Cardiac muscle cell (in vitro differentiated cells and primary cell): ENCODE results near the gene CTSC. TPM values are rescaled to one million over a fixed set of nuclear protein-coding genes. Genes with fewer than 3 reads are reported as not detected.

Source experiments
- DNase-seq, 2 donors: peaks; one replicate each; pipeline versions ENCODE4 v3.0.0 to v3.0.0-alpha.2; 2010 to 2017; ENCODE audit warnings: low read depth in 1 of 2, low spot score in 1 of 2
- H3K27ac ChIP-seq: fragments of 200-600 bp; sonication (generic); 2 replicates; pipeline ENCODE4 v1.5.1; 2016
- H3K27me3 ChIP-seq: fragments of 200-600 bp; sonication (generic); 2 replicates; pipeline ENCODE4 v1.6.0; 2016; ENCODE audit warnings: control low read depth
- H3K36me3 ChIP-seq: fragments of 200-600 bp; sonication (generic); 2 replicates; pipeline ENCODE4 v1.5.1; 2016; ENCODE audit warnings: control low read depth
- H3K4me1 ChIP-seq: fragments of 200-600 bp; sonication (generic); 2 replicates; pipeline ENCODE4 v1.8.1; 2017; ENCODE audit warnings: low read depth, mild to moderate bottlenecking, mixed run types
- H3K4me3 ChIP-seq: fragments of 200-600 bp; sonication (generic); 2 replicates; pipeline ENCODE4 v1.5.1; 2016; ENCODE audit warnings: mild to moderate bottlenecking
- H3K9me3 ChIP-seq: fragments of 200-600 bp; sonication (generic); 2 replicates; pipeline ENCODE4 v1.5.1; 2017; ENCODE audit warnings: low read depth, mild to moderate bottlenecking, control low read depth
- CTCF ChIP-seq: IDR thresholded peaks from 2 replicates; pipeline ENCODE4 v1.5.1; 2012; ENCODE audit warnings: low read depth, mild to moderate bottlenecking, low read length
- polyA plus RNA-seq: library from polyadenylated mRNA; unstranded; fragments of >200 nt; fragmentation: Nextera tagmentation; extraction: Ambion mirVana; gene quantifications from 2 replicates; pipeline ENCODE4 v1.2.1, GENCODE V29; 2016
- total RNA-seq: library from RNA; depleted of rRNA; stranded (reverse); fragments of >200 nt; gene quantifications from 2 replicates; pipeline ENCODE4 v1.2.3, GENCODE V29; 2016

The CTSC gene
- total and polyA plus RNA-seq, 2 experiments from 2014 or later: 119 to 120 TPM

DNA sequence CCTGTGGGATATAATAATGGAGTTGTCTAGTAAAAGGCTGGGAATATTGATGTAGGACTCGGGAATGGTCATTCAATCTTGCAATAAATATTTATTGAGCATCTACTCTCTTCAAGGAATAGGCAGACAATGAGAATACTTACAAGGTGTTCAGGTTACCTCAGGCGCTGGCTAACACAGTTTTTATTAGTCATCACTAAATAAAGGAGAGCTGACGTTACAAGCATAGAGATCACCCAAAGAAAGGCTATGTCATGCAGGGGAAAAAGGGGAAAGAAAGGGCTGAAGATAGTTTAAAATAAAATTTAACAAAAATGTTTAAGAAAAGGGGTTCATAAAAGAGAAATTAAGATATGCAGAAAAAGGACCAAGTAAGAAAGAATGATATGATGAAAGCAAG, 15.8 kb upstream of the CTSC start:
- Histone ChIP-seq H3K27me3 (no peaks in the 10 kb centered on the region), H3K36me3 (no peaks in the 10 kb centered on the region), H3K4me3 (no peak overlapping the region), H3K9me3 (no peaks in the 10 kb centered on the region), H3K4me1 (no peaks in the 10 kb centered on the region), H3K27ac (no peak overlapping the region)
- no peak for TF ChIP-seq CTCF
- DNase-seq: no peak

DNA sequence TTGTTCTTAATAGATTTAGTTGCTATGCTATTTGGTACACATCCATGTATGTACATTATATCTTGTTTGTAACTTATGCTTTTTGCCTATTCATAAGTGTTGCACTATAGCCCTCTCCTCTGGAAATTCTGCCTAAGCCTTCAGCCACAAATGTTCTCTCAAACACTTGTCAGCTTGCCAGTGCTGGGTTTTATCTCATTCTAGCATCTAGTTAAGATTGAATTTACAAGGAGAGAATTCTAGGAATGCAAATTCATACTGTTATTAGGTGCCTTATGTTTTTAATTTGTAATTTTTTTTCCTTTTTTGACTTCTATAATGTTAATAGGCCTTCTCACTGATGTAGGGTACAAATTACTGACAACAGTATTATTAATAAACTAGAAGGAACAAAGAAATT, 14.6 kb upstream of the CTSC start:
- Histone ChIP-seq H3K27me3 (no peaks in the 10 kb centered on the region), H3K36me3 (no peaks in the 10 kb centered on the region), H3K4me1 (no peaks in the 10 kb centered on the region), H3K9me3 (no peaks in the 10 kb centered on the region), H3K4me3 (no peak overlapping the region), H3K27ac (no peak overlapping the region)
- no peak for TF ChIP-seq CTCF
- peak in 1 of 2 donors; percentile 51 for DNase-seq

- no peaks in the 10 kb centered on the region for H3K36me3 ChIP-seq
- no peak for TF ChIP-seq CTCF
- H3K9me3 ChIP-seq: no peaks in the 10 kb centered on the region
- H3K27ac ChIP-seq: no peak overlapping the region
- H3K4me1 ChIP-seq: no peaks in the 10 kb centered on the region
- H3K27me3 ChIP-seq: no peaks in the 10 kb centered on the region
- DNase-seq: peak in 1 of 2 donors; percentile 83
- H3K4me3 ChIP-seq: no peak overlapping the region
These were observed 11.3 kb upstream of the CTSC start for GRCh38 chr11:88348870-88349269.

DNA sequence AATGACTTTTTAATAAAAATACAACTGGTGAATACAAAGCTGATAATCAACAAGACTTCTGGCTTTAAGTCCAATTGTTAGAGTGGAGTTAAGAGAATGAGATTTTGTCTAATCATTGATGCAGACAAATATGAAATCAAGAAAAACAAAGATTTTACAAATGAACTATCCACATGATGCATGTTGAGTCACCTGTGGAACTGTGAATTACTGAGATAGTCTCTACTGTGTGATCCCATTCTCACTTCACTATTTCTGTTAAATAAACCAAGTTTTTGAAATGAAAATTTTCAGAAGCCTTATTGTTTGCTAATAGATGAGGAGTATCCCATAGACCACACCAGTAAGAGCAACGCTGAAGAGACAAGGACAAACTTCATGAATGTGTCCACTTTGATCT, 8.4 kb upstream of the CTSC start:
- H3K27me3 ChIP-seq: no peaks in the 10 kb centered on the region
- no peaks in the 10 kb centered on the region for H3K36me3 ChIP-seq
- H3K4me3 ChIP-seq: no peak overlapping the region
- no peaks in the 10 kb centered on the region for H3K4me1 ChIP-seq
- DNase-seq: no peak
- no peaks in the 10 kb centered on the region for H3K9me3 ChIP-seq
- H3K27ac ChIP-seq: no peak overlapping the region
- no peak for TF ChIP-seq CTCF

DNA sequence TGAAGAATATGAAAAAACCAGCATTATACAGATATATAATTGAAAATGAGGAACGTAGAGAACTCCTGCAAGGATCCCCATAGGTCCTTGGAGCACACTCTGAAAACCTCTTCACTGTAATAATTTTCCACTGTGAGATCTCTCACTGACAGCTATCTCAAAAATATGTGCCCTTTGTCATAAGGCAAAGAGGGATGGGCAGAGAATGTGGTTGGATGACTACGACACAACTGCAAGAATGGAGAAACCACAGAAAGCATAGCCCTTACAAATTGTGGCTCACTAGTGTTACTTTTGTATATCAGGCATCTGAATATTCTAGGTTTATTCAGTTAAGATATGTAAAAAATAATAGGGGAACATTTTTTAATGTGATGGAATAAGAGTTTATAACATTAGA, 7.9 kb upstream of the CTSC start:
- Histone ChIP-seq H3K4me1 (no peaks in the 10 kb centered on the region), H3K4me3 (no peak overlapping the region), H3K9me3 (no peaks in the 10 kb centered on the region), H3K36me3 (no peaks in the 10 kb centered on the region), H3K27ac (no peak overlapping the region), H3K27me3 (no peaks in the 10 kb centered on the region)
- peak in 1 of 2 donors; percentile 44 for DNase-seq
- no peak for TF ChIP-seq CTCF

DNA sequence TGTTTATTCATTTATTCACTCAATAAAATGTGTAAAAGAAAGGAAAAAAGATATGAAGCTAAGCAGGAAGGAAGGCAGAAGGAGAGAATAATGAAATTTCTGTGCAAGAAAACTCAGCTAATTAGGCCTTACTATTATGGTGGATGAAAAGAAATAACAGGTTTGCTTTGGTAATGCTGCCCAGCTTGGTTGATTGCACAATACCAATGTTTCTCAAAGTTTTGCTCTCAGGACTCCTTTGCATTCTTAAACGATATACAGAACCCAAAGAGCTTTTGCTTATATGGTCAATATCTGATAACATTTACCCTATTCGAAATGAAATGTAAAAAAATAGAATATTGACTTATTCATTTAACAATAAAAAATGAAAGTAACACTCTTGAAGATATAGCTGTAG, 7.3 kb upstream of the CTSC start:
- no peak for TF ChIP-seq CTCF
- peak in 1 of 2 donors; percentile 28 for DNase-seq
- H3K9me3 ChIP-seq: no peaks in the 10 kb centered on the region
- no peaks in the 10 kb centered on the region for H3K36me3 ChIP-seq
- H3K27ac ChIP-seq: no peak overlapping the region
- H3K27me3 ChIP-seq: no peaks in the 10 kb centered on the region
- H3K4me3 ChIP-seq: no peak overlapping the region
- H3K4me1 ChIP-seq: no peaks in the 10 kb centered on the region
